HG03442 (cell line): ENCODE measurements around the gene ANKRD13A.
"Not testable (repeated sequence)": the region's sequence is repeated elsewhere in the genome, so short reads cannot be mapped to it uniquely, and the experiment has no call there.

Experiments used
- ATAC-seq: cut with Tn5 transposase; IDR thresholded peaks from one replicate; pipeline ENCODE4 v1.9.1; 2021; ENCODE audit warnings: mild to moderate bottlenecking, moderate library complexity; ENCODE audit not compliant: unreplicated experiment

ANKRD13A gene

GRCh38 chr12:110047297-110047940 is 48.2 kb downstream of the ANKRD13A start:
- ATAC-seq, result no peak

- peak; percentile 99 for ATAC-seq
These were observed 49.2 kb downstream of the ANKRD13A start, which contains the start of gene C12orf76 for GRCh38 chr12:110048242-110049027. Gene C12orf76, minus strand, starts transcription at chr12:110048522. Its CDS starts 27 bp downstream, at chr12:110048495.

GRCh38 chr12:110049034-110049433 is 49.8 kb downstream of the ANKRD13A start:
- ATAC-seq, result not testable (repeated sequence)

GRCh38 chr12:110049666-110050065 is 50.4 kb downstream of the ANKRD13A start:
- ATAC-seq, result not testable (repeated sequence)

- ATAC-seq, result no peak
These were observed 51.7 kb downstream of the ANKRD13A start for GRCh38 chr12:110050927-110051326.

- ATAC-seq, result not testable (repeated sequence)
These were observed 56.4 kb downstream of the ANKRD13A start for GRCh38 chr12:110055375-110056352.

GRCh38 chr12:110056643-110057042 is 57.4 kb downstream of the ANKRD13A start:
- ATAC-seq, result not testable (repeated sequence)

- no peak for ATAC-seq
These were observed 59.8 kb downstream of the ANKRD13A start for GRCh38 chr12:110058875-110059615.

GRCh38 chr12:110059651-110060000 is 60.4 kb downstream of the ANKRD13A start:
- ATAC-seq, result no peak

GRCh38 chr12:110062241-110062640 is 63.0 kb downstream of the ANKRD13A start:
- no peak for ATAC-seq

GRCh38 chr12:110065540-110065939 is 66.3 kb downstream of the ANKRD13A start:
- no peak for ATAC-seq

- no peak for ATAC-seq
These were observed 68.3 kb downstream of the ANKRD13A start for GRCh38 chr12:110067531-110067930.

GRCh38 chr12:110068115-110068514 is 68.9 kb downstream of the ANKRD13A start:
- not testable (repeated sequence) for ATAC-seq

GRCh38 chr12:110068654-110069053 is 69.4 kb downstream of the ANKRD13A start:
- no peak for ATAC-seq

GRCh38 chr12:110071504-110071903 is 72.3 kb downstream of the ANKRD13A start:
- ATAC-seq, result no peak

GRCh38 chr12:110071967-110072366 is 72.7 kb downstream of the ANKRD13A start:
- ATAC-seq, result no peak

GRCh38 chr12:110072636-110073035 is 73.4 kb downstream of the ANKRD13A start:
- ATAC-seq, result not testable (repeated sequence)

GRCh38 chr12:110073049-110073831 is 74.0 kb downstream of the ANKRD13A start:
- ATAC-seq, result no peak

GRCh38 chr12:110074089-110074488 is 74.9 kb downstream of the ANKRD13A start:
- ATAC-seq, result no peak

- no peak for ATAC-seq
These were observed 76.7 kb downstream of the ANKRD13A start for GRCh38 chr12:110075880-110076279.
